ENCODE results near the gene RDH5.

- TF ChIP-seq EZH2phosphoT487 (IDR thresholded peaks at IDR 0.05; ENCODE audit: insufficient read depth, low read depth) (no peak), EZH2 (IDR thresholded peaks at IDR 0.05; ENCODE audit: insufficient read depth, poor library complexity, severe bottlenecking) (no peak)
Measured at GRCh38 chr12:55715169-55715764, 4.9 kb upstream of the RDH5 start.
